K562 (cell line): ENCODE data around the gene AMIGO1. TPM values are rescaled to one million over a fixed set of nuclear protein-coding genes. Genes with fewer than 3 reads are reported as not detected.
A peak's percentile ranks its signal among the peaks of the same experiment; 100 is the strongest.

Experiments used
- BRD4 ChIP-seq: fragments of 200-600 bp; sonication (generic); IDR thresholded peaks from 2 replicates; pipeline ENCODE4 v1.6.1; 2017; ENCODE audit warnings: inconsistent platforms
- C11orf30 ChIP-seq: fragments of 450-650 bp; IDR thresholded peaks from 2 replicates; pipeline ENCODE4 v1.6.1; 2016; ENCODE audit warnings: low read depth, mild to moderate bottlenecking
- CEBPB ChIP-seq: fragments of 450-650 bp; IDR thresholded peaks from 2 replicates; pipeline ENCODE4 v1.6.1; 2016; ENCODE audit warnings: missing genetic modification characterization, missing compliant biosample characterization
- CSDE1 ChIP-seq, 2 experiments: fragments of 450-650 bp; IDR thresholded peaks; 2 replicates each; pipeline ENCODE4 v1.6.1; 2016; ENCODE audit warnings: mild to moderate bottlenecking in 1 of 2
- EGR1 ChIP-seq: fragments of 450-650 bp; conservative IDR thresholded peaks from 2 replicates; pipeline ENCODE4 v1.6.1; 2017; ENCODE audit warnings: mild to moderate bottlenecking
- FOS ChIP-seq: IDR thresholded peaks from 3 replicates; pipeline ENCODE4 v1.6.1; 2011; ENCODE audit not compliant: insufficient read length; ENCODE audit errors: extremely low read depth
- HOXB6 ChIP-seq: fragments of 250-450 bp; sonication (Bioruptor Pico); IDR thresholded peaks from 2 replicates; pipeline ENCODE4 v1.5.1; 2022; ENCODE audit warnings: mild to moderate bottlenecking, borderline replicate concordance
- KDM5B ChIP-seq: fragments of 200-600 bp; sonication (generic); IDR thresholded peaks from 2 replicates; pipeline ENCODE4 v1.6.1; 2012; ENCODE audit warnings: low read depth, mild to moderate bottlenecking, moderate library complexity, low read length, control low read depth, inconsistent platforms; ENCODE audit not compliant: insufficient replicate concordance
- L3MBTL2 ChIP-seq: fragments of 450-650 bp; IDR thresholded peaks from 2 replicates; pipeline ENCODE4 v1.6.1; 2016; ENCODE audit warnings: mild to moderate bottlenecking, moderate library complexity
- RBBP5 ChIP-seq: fragments of 200-600 bp; sonication (generic); IDR thresholded peaks from 2 replicates; pipeline ENCODE4 v1.6.1; 2012; ENCODE audit warnings: borderline replicate concordance, mild to moderate bottlenecking, low read length, control low read depth, inconsistent platforms; ENCODE audit not compliant: insufficient read depth, poor library complexity, severe bottlenecking
- SMAD2 ChIP-seq: fragments of 150-350 bp; IDR thresholded peaks from 2 replicates; pipeline ENCODE4 v1.6.1; 2014; ENCODE audit warnings: low read depth, mild to moderate bottlenecking, low read length
- ZNF134 ChIP-seq: fragments of 250-450 bp; sonication (Bioruptor Pico); conservative IDR thresholded peaks from 2 replicates; pipeline ENCODE4 v1.4.0; 2020
- ZNF324 ChIP-seq: fragments of 250-450 bp; sonication (Bioruptor Pico); IDR thresholded peaks from 2 replicates; pipeline ENCODE4 v1.4.0; 2020; ENCODE audit warnings: mild to moderate bottlenecking
- ZNF766 ChIP-seq: fragments of 200-800 bp; sonication (Bioruptor generic); conservative IDR thresholded peaks from 2 replicates; pipeline ENCODE4 v1.6.1; 2016; ENCODE audit warnings: missing genetic modification characterization, missing compliant biosample characterization
- polyA plus RNA-seq, 8 experiments: library from polyadenylated mRNA; depleted of rRNA in 4 of 8; stranded (reverse) in 5 of 8; unstranded in 3 of 8; fragments of >200 nt; fragmentation: Nextera tagmentation in 2 of 8; fragmentation: Illumina TruSeq in 1 of 8; extraction: Ambion mirVana in 2 of 8; extraction: Trizol in 1 of 8; gene quantifications; 2 replicates each; pipeline versions ENCODE4 v1.2.1 to v1.2.3, GENCODE V29; 2011 to 2014; ENCODE audit warnings: inconsistent platforms in 1 of 8, missing spikeins in 1 of 8
- total RNA-seq, 7 experiments: library from RNA; depleted of rRNA in 6 of 7; stranded (reverse); fragments of >200 nt in 6 of 7; fragmentation: Illumina TruSeq in 2 of 7; extraction: Trizol in 2 of 7; gene quantifications; 2 replicates each; pipeline versions ENCODE4 v1.2.1 to v1.2.3, GENCODE V29; 2011 to 2021; ENCODE audit warnings: low replicate concordance in 1 of 7
- TF ChIP-seq, protein P1 (sequence below): fragments of 150-350 bp; IDR thresholded peaks from 2 replicates; pipeline ENCODE4 v1.6.1; 2014; ENCODE audit warnings: low read depth, mild to moderate bottlenecking, low read length, borderline replicate concordance
- TF ChIP-seq, protein P2 (sequence below), 2 experiments: fragments of 200-800 bp in 1 of 2; sonication (Bioruptor generic) in 1 of 2; sonication (generic) in 1 of 2; formaldehyde crosslinking in 1 of 2; IDR thresholded peaks in 1 of 2; conservative IDR thresholded peaks in 1 of 2; 2 replicates each; pipeline versions ENCODE4 v1.5.0 to v1.6.1; 2016 to 2020; ENCODE audit warnings: missing compliant biosample characterization in 1 of 2, missing genetic modification characterization in 1 of 2, missing genetic modification reagents in 1 of 2
- TF ChIP-seq, protein P3 (sequence below), 2 experiments: IDR thresholded peaks; 2 replicates each; pipeline ENCODE4 v1.6.1; 2011; ENCODE audit warnings: borderline replicate concordance in 1 of 2, control low read depth in 1 of 2, low read depth in 1 of 2, low read length in 1 of 2, mild to moderate bottlenecking in 1 of 2, mixed read lengths in 1 of 2, moderate library complexity in 1 of 2; ENCODE audit not compliant: insufficient read depth in 1 of 2, insufficient read length in 1 of 2, poor library complexity in 1 of 2, severe bottlenecking in 1 of 2; ENCODE audit errors: extremely low read depth in 1 of 2
- TF ChIP-seq, protein P4 (sequence below): fragments of 450-650 bp; formaldehyde crosslinking; IDR thresholded peaks from 2 replicates; pipeline ENCODE4 v1.4.0; 2020; ENCODE audit warnings: mild to moderate bottlenecking, moderate library complexity

AMIGO1 gene
- total and polyA plus RNA-seq, 9 of the 15 experiments (the other 6 are each of a cell fraction or from before 2014, with no cell fraction given) = 0.24 to 1.0 (median 0.54) TPM

DNA sequence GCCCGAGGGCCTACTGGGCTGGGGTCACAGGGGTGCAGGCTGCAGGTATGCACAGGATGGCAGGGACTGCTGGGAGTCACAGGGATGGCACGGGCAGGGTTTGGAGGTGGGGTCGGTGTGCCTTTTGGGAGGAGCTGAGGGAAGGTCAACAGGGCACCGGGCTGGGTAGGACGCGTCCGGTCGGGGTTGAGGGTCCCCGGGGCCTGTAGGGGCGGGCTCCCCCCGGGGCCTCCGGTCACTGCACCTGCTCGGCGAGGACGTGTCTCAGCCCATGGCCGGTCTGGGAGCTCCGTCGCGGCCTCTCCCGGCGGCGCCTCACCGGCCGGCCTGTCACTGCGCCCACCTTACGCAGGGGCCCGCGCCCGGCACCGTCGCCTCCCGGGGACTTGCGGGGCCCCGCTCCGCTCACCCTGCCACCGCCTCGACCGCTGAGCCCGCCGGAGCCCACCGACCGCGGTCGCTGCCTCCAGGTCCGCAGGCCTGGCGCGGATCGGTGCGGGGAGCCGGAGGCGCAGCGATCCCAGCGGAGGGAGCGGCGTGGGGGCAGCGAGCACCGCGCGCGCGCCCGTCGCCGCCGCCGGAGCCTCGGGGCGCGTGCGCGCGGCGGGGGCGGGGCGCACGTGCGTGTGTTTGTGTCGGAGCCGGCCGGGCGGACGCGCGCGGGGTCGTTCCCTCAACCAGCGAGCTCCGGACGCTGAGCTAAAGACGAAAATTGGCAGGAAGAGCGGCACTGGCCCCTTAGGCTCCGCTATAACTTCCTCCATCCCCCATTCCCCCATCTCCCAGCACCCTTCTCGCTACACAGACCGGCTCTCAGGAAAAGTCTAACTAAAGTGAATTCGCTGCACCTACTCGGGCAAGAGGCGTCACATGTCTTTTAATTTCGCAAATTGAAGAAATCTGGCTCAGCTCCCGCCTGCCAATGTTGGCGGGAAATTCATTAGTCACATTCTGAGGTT lies at the start of gene AMIGO1 (continued):
- TF ChIP-seq, protein P1, sequence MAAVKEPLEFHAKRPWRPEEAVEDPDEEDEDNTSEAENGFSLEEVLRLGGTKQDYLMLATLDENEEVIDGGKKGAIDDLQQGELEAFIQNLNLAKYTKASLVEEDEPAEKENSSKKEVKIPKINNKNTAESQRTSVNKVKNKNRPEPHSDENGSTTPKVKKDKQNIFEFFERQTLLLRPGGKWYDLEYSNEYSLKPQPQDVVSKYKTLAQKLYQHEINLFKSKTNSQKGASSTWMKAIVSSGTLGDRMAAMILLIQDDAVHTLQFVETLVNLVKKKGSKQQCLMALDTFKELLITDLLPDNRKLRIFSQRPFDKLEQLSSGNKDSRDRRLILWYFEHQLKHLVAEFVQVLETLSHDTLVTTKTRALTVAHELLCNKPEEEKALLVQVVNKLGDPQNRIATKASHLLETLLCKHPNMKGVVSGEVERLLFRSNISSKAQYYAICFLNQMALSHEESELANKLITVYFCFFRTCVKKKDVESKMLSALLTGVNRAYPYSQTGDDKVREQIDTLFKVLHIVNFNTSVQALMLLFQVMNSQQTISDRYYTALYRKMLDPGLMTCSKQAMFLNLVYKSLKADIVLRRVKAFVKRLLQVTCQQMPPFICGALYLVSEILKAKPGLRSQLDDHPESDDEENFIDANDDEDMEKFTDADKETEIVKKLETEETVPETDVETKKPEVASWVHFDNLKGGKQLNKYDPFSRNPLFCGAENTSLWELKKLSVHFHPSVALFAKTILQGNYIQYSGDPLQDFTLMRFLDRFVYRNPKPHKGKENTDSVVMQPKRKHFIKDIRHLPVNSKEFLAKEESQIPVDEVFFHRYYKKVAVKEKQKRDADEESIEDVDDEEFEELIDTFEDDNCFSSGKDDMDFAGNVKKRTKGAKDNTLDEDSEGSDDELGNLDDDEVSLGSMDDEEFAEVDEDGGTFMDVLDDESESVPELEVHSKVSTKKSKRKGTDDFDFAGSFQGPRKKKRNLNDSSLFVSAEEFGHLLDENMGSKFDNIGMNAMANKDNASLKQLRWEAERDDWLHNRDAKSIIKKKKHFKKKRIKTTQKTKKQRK = no peak
- TF ChIP-seq, protein P2, sequence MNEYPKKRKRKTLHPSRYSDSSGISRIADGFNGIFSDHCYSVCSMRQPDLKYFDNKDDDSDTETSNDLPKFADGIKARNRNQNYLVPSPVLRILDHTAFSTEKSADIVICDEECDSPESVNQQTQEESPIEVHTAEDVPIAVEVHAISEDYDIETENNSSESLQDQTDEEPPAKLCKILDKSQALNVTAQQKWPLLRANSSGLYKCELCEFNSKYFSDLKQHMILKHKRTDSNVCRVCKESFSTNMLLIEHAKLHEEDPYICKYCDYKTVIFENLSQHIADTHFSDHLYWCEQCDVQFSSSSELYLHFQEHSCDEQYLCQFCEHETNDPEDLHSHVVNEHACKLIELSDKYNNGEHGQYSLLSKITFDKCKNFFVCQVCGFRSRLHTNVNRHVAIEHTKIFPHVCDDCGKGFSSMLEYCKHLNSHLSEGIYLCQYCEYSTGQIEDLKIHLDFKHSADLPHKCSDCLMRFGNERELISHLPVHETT (CRISPR knock-in tag; conservative IDR thresholded peaks at IDR 0.05 in 1 of 2, IDR thresholded peaks at IDR 0.05 in 1 of 2) = peak in 1 of 2 experiments; percentile 48; a peak in 1 of 4 replicates
- TF ChIP-seq FOS (no peak), ZNF134 (CRISPR knock-in tag) (no peak), ZNF324 (no peak), L3MBTL2 (peak; percentile 74), CSDE1 (IDR thresholded peaks at IDR 0.05) (no peak), ZNF766 (CRISPR knock-in tag) (peak; percentile 83), CEBPB (tag) (no peak), BRD4 (no peak), HOXB6 (CRISPR knock-in tag) (no peak), C11orf30 (no peak), SMAD2 (no peak), EGR1 (0 out of 2 replicates have a peak, but pooled peaks have one; percentile 8), RBBP5 (peak; percentile 49), KDM5B (no peak)
- TF ChIP-seq, protein P3, sequence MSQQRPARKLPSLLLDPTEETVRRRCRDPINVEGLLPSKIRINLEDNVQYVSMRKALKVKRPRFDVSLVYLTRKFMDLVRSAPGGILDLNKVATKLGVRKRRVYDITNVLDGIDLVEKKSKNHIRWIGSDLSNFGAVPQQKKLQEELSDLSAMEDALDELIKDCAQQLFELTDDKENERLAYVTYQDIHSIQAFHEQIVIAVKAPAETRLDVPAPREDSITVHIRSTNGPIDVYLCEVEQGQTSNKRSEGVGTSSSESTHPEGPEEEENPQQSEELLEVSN (IDR thresholded peaks at IDR 0.05; ENCODE audit: borderline replicate concordance in 1 of 2, extremely low read depth in 1 of 2, insufficient read depth in 1 of 2, insufficient read length in 1 of 2, low read depth in 1 of 2, low read length in 1 of 2, poor library complexity in 1 of 2, severe bottlenecking in 1 of 2) = peak; percentile 61 to 90
- TF ChIP-seq, protein P4, sequence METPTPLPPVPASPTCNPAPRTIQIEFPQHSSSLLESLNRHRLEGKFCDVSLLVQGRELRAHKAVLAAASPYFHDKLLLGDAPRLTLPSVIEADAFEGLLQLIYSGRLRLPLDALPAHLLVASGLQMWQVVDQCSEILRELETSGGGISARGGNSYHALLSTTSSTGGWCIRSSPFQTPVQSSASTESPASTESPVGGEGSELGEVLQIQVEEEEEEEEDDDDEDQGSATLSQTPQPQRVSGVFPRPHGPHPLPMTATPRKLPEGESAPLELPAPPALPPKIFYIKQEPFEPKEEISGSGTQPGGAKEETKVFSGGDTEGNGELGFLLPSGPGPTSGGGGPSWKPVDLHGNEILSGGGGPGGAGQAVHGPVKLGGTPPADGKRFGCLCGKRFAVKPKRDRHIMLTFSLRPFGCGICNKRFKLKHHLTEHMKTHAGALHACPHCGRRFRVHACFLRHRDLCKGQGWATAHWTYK = peak; percentile 24; the same call in 1 of the 2 replicates
